AG04449 (cell line): ENCODE results near the gene BBX.

Experiments
- CTCF ChIA-PET: fragments of 350-600 bp; formaldehyde crosslinking; extraction: SDS; loops from one replicate; lab custom pipeline; 2021; ENCODE audit warnings: antibody characterized with exemption; lab: Yijun Ruan, JAX
- POLR2A ChIA-PET: fragments of 400-600, 350-600 bp; formaldehyde crosslinking; extraction: SDS; loops from one replicate; lab custom pipeline; 2020; ENCODE audit warnings: antibody characterized with exemption, inconsistent platforms; lab: Yijun Ruan, JAX
- DNase-seq: peaks from one replicate; pipeline ENCODE4 v3.0.0-alpha.2; 2010; ENCODE audit warnings: low read depth, low spot score
- H3K4me3 ChIP-seq: 2 replicates; pipeline ENCODE4 v1.5.1; 2011; ENCODE audit warnings: low read depth, mild to moderate bottlenecking, control low read depth, low read length
- CTCF ChIP-seq: IDR thresholded peaks from one replicate; pipeline ENCODE4 v1.5.1; 2011; ENCODE audit warnings: mild to moderate bottlenecking, moderate library complexity, low read length, control low read depth, inconsistent platforms; ENCODE audit not compliant: insufficient read depth; ENCODE audit errors: missing control alignments

Gene BBX

GRCh38 chr3:107676469-107677309, 153.9 kb downstream of the BBX start:
- peak; percentile 29 for TF ChIP-seq CTCF
- no peak for DNase-seq
- ChIA-PET CTCF (interaction anchor here (0.8 to 18.5 kb wide), 46 partner anchors 7 to 876 kb away, joined by 3 to 384 read pairs (median 5); no protein-coding TSS in a partner anchor), POLR2A (no interaction called here)
- H3K4me3 ChIP-seq: no peak overlapping the region

GRCh38 chr3:107679921-107680320, 157.2 kb downstream of the BBX start:
- H3K4me3 ChIP-seq: no peak overlapping the region
- no peak for TF ChIP-seq CTCF
- POLR2A ChIA-PET: no interaction called here
- no peak for DNase-seq
- CTCF ChIA-PET: interaction anchor here (0.9 to 18.5 kb wide), 6 partner anchors 9 to 248 kb away, joined by 3 to 384 read pairs (median 66); no protein-coding TSS in a partner anchor

DNA sequence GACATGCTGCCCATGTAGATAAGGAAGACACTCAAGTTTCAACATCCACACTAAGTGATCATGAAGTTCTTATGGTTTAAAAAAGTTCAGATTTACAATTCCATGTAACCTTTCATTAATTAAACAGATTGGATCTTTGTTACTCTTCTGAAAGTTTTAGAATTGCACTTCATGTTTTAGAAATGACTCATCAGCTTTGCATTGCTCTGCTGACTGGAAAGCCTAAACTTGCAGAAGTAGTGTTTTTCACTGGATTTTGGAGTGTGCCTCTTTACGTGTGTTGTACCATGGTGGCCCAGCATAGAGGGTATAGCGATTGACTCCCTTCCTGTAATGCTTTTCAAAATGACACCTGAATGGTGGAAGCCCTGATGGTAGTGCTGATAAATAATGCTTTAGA, 157.9 kb downstream of the BBX start:
- H3K4me3 ChIP-seq: no peak overlapping the region
- POLR2A ChIA-PET: no interaction called here
- CTCF ChIA-PET: interaction anchor here (0.9 to 18.5 kb wide), 7 partner anchors 8 to 166 kb away, joined by 3 to 384 read pairs (median 6); no protein-coding TSS in a partner anchor
- TF ChIP-seq CTCF: no peak
- no peak for DNase-seq

DNA sequence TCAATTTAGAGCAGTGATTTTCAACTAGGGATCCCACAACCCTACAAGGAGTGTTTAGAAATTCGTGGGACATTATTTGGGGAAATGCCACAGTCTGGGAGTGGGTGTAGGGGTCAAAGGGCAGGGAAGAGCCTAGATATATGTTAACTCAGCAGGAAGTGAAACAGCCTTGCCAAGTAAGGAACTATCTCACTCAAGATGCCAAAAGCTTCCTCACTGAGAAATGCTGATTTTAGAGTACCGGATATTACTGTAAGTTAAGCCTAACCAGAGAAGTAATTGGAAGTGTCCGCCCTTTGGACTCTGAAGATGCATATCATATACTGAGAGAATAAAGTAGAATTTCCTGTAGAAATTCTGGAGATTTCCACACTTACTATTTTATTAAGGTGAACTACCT, 158.6 kb downstream of the BBX start:
- ChIA-PET CTCF (interaction anchor here (1.4 to 18.5 kb wide), 5 partner anchors 7 to 165 kb away, joined by 3 to 384 read pairs (median 112); no protein-coding TSS in a partner anchor), POLR2A (no interaction called here)
- DNase-seq: no peak
- H3K4me3 ChIP-seq: no peak overlapping the region
- TF ChIP-seq CTCF: no peak

DNA sequence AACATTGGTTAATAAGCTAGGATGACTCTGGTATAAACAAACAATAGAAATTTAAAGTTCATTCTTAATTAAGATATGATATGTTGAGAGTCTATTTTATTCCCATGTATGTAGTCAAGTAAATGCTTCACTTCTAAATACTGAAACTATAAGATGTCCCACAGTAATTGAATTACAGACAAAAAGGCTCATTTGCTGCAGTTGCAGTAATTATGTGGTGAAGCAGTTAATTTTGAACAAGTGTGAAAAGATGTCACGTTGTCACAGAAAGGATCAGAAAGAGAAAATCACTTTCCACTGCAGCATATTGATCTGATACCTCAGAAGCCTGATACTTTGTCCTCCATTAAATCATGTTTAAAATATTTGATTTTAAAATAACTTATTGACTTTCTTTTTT, 159.8 kb downstream of the BBX start:
- no peak overlapping the region for H3K4me3 ChIP-seq
- POLR2A ChIA-PET: no interaction called here
- no peak for DNase-seq
- no peak for TF ChIP-seq CTCF
- CTCF ChIA-PET: interaction anchor here (1.0 to 18.5 kb wide), 6 partner anchors 6 to 245 kb away, joined by 3 to 384 read pairs (median 67); no protein-coding TSS in a partner anchor

DNA sequence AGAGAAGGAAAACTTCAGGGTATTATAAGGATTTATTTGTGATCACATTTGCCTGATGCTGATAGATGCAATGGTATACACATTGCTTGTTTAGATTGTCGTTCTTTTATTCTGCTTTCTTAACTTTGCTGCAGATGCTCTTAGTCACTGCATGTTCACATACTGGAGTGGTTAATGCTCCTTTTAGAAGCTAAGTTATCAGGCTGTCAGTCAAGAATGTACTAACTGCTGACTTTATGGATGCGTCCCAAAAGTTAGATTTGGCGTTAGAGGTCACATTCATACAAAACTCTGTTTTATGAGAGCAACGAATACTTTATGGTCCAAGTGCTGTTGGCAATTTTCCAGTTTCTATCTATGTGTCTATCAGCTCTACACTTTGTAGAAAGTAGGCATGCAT, 160.7 kb downstream of the BBX start:
- TF ChIP-seq CTCF: no peak
- CTCF ChIA-PET: interaction anchor here (0.8 to 18.5 kb wide), 9 partner anchors 8 to 869 kb away, joined by 3 to 384 read pairs (median 4); no protein-coding TSS in a partner anchor
- no peak for DNase-seq
- POLR2A ChIA-PET: no interaction called here
- no peak overlapping the region for H3K4me3 ChIP-seq
